HG03045 (cell line): ENCODE data around the gene GPRIN1.

Experiments used
- ATAC-seq: cut with Tn5 transposase; IDR thresholded peaks from one replicate; pipeline ENCODE4 v1.9.1; 2021; ENCODE audit warnings: mild to moderate bottlenecking, moderate library complexity; ENCODE audit not compliant: unreplicated experiment

The GPRIN1 gene

DNA sequence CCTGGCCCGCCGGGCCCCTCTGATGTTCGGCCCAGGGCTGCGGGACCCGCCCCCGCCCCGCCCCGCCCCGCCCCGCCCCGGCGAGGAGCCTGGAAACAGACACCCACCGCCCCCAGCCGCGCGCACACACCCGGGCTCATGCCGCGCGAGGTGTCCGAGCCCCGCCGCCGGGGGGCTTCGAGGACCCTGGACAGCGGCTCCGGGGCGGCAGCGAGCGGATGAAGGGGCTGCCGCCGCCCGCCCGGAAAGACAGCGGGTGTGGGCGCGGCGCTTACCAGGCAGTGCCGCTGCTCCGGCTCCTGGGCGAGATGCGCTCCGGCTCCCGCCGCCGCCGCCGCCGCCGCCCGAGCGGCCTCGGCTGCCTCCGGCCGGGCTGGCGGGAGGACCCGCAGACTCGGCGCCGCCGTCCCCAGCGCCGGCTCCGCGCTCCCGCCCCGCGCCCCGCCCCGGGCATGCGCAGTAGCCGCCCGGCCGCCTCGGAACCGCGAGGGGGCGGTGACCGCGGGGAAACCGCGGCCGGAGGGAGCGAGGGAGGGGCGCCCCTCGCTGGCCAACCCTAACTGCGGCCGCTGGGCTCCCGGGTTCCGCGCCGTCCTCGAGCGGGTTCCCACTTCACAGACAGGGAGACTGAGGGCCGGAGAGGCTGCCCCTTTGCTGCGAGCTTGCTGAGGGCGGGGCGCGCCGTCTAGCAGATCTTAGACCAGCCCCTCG lies at the start of gene GPRIN1:
Gene GPRIN1 (minus strand): TSS at position 433 of the 711 bp plus-strand sequence. CDS start 10,322 bp downstream, outside the sequence.
- ATAC-seq: peak; percentile 81

DNA sequence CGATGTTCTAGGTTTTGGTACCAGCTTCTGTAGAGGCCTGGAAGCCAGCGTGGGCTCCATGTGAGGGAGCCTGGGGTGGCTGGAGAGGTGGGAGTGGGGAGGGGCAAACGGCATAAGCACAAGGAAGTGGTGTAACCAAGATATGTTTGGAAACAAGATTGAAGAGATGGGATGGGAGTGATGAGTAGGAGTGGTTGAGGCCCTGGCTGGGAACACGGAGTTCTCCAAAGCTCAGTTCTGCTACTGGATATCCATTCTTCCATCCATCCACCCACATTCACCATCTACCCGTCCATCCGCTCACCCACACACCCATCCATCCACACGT lies 49.5 kb upstream of the GPRIN1 start:
- no peak for ATAC-seq

- no peak for ATAC-seq
Measured at GRCh38 chr5:176658817-176659511, 49.0 kb upstream of the GPRIN1 start.

DNA sequence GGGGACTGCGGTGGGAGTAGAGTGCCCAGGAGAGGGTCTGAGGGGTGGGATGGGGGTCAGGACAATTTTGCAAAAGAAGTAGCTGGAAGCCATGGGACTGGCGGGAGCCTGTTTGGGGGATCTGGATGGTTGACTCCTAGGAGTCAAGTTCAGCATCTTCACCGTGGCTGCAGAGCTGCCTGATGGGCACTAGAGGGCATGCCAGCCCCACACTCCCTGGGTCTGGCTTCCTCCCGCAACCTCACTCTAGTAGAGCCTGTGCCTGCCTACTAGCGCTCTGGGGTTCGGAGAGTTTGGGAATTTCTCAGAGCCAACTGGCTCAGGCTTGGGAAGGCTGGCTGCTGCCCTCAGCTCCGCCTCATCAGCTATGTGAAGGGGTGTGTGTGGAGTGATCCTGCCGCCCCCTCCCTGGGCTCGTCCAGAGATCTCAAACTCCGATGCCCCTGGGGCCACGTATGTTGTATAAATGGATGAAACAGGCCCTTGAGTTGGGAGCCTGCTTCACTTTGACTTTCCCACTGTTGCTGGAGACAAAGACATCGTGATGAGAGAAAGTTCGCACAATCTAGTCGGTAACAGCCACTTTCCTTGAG lies 48.1 kb upstream of the GPRIN1 start:
- peak; percentile 49 for ATAC-seq

DNA sequence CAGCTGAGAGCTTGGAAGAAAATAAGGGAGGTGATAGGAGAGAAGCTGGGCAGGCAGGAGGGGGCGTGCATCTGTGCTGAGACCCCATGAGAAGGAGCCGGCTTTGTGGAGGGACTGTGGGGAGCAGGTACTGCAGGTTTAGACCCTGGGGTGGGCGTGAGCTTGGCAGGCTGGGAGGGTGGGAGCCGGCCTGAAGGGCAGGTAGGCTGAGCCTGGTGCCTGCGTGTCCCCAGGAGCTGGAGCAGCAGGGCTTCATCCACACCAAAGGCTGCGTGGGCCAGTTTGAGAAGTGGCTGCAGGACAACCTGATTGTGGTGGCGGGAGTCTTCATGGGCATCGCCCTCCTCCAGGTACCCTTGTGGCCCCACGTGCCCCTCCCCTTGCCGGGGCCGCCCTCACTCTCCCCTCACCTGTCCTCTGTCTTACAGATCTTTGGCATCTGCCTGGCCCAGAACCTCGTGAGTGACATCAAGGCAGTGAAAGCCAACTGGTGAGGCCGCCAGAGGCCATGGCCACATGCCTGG lies 46.6 kb upstream of the GPRIN1 start:
- ATAC-seq: no peak

- ATAC-seq: no peak
Measured at GRCh38 chr5:176654856-176655255, 44.9 kb upstream of the GPRIN1 start.

- no peak for ATAC-seq
Measured at GRCh38 chr5:176653401-176654385, 43.7 kb upstream of the GPRIN1 start.

- ATAC-seq: no peak
Measured at GRCh38 chr5:176652136-176652535, 42.2 kb upstream of the GPRIN1 start.

GRCh38 chr5:176651472-176651980 lies 41.6 kb upstream of the GPRIN1 start:
- no peak for ATAC-seq

DNA sequence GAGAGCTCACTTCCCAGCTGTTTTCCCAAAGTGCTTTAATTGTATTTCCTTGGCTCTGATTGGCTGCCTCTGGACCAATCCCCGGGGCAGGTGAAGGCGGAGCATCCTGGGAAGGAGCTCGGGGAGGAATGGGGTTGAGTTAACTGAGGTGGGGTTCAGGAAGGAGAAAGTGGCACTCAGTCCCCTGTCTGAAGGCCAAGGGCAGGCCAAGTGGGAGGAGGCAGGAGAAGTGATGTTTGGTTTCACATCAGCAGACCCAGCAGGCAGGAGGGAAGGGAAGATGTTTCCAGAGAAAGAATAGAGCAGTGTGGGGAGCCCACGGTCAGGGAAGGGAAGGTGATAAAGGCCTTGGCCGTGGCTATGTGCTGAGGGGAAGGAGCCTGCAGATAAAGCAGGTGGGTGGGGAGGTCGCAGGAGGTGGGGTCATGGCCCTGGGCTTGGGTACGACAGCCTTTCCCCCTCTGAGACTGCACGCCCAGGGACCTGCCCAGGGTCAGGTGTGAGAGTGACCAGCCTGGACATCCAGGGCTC lies 40.5 kb upstream of the GPRIN1 start:
- ATAC-seq: no peak

DNA sequence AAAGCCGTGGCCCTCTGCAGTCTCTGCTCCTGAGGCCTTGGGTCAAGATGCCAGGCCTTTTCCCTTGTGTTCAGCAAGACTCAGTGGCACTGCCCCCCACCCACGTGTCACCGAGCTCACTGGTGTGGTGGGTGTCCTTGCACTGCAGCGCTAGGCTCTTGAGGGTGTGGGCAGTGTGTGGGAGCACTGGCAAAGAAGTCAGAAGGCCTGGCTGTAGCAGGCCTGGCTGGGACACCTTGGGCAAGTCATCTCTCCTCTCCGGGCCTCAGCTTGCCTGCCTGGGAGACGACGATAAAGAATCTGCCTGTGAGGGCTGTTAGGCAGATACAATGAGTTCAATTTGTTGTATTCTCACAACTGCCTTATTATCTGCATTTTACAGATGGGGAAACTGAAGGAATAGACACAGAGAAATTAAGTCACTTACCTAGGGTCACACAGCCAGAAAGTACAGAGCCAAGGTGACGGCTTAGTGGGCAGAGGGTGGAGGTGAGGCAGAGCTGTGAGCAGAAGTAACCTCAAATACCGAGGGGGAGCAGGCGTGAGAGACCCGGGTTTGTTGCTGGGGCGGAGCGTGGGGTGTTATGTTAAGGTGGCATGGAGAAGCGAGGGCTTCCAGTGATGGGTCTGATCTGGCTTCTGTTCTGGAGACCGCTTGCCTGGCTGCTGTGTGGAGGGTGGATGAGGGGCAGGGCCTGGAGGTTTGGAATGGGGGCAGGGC lies 38.7 kb upstream of the GPRIN1 start:
- ATAC-seq: no peak

DNA sequence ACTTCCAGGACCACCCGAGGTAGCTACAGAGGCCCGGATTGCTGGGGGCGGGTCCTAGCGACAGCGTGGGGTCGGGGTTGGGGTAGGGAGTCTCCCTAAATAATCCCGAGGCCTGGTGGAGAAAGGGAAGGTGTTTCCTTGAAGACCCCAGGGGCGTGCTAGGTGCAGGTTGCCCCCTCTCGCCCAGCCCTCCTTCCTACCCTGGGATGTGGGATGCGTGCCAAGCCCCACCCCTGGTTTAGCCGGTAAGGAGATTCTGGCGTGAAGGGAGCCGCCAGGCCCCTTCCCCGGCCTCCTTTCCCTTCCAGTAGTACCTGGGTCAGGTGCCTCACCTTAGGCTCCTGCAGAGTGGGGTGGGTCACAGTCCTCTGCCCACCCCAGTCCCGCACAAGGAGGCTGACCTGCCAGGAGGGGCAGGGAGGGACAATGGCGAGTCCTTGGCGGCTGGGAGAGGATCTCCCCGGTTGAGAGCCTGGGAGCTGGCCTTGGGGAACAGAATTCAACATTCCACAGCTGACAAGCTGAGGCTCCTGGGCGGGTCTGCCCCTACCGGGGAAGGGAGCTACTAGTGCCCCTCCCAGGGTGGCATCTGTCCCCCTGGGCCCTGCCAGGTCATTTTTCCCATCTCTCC lies 38.0 kb upstream of the GPRIN1 start:
- ATAC-seq: no peak

- ATAC-seq: peak; percentile 94
Measured at GRCh38 chr5:176647030-176647842, 37.3 kb upstream of the GPRIN1 start, which contains the start of gene TSPAN17. TSPAN17 (plus strand) TSS chr5:176647484; CDS start chr5:176647616, 132 bp downstream.

- ATAC-seq: no peak
Measured at GRCh38 chr5:176646707-176647029, 36.7 kb upstream of the GPRIN1 start.

DNA sequence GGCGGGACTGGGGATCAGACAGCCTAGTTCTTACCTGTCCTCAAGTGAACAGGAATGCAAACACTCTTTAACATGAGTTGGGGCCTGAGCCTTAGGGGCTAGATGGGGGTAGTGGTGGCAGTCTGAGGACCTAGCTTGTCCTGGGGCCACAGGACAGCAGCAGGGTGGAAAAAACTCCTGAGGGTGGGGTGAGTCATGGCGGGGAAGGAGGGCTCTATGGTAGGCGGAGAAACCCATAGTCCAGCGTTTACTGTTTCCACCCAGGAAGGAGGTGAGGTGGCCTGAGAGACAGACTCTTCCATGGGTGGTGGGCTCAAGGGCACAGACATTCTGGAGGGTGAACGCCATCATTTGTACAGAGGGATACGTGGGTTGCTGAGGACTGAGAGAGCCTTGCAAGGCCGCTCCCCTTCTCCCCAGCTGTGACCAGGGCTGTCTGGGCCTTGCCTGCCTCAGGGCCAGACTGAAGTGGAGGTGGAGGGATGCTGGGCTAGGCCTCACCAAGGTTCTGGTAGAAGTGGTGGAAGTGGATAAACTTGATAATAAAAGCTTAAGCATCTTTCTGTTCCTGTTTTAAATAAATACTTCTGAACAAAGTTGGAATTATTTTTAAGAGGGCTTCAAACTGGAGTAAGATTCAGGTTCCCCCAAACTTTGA lies 36.2 kb upstream of the GPRIN1 start:
- no peak for ATAC-seq

- no peak for ATAC-seq
Measured at GRCh38 chr5:176644878-176645670, 35.1 kb upstream of the GPRIN1 start.

DNA sequence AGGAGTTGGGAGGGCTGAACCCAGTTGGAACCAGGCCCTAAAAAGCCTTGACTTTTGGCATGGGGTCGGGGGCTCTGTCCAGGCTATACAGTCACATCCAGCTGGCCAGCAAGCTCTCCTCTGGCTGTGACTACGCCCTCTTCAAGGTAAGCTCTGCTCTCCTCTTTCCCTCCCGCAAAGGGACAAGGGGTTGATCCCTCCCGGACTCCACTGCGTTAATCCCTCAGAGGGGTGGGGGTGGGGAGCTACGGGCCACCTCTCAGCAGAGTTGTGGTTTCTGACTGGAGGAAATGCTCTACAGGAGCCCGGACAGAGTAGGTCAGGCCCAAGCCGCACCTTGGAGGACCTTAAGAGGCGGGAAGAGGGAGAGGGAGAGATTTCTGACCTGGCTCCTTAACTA lies 34.3 kb upstream of the GPRIN1 start:
- ATAC-seq: no peak
